ENCODE data around the gene ENDOG. TPM values are rescaled to one million over a fixed set of nuclear protein-coding genes. Genes with fewer than 3 reads are reported as not detected.
"Not testable (repeated sequence)": the region's sequence is repeated elsewhere in the genome, so short reads cannot be mapped to it uniquely, and the experiment has no call there.

Gene ENDOG
- total RNA-seq, 1 donor = 42.8 TPM

- no peak for DNase-seq (ENCODE audit: low read depth in 2 of 3, low spot score in 2 of 3)
These were observed 42.6 kb downstream of the ENDOG start for GRCh38 chr9:128860937-128861336.

GRCh38 chr9:128861501-128861900 is 43.2 kb downstream of the ENDOG start:
- DNase-seq (ENCODE audit: low read depth in 2 of 3, low spot score in 2 of 3) = no peak

GRCh38 chr9:128862401-128862851 is 44.1 kb downstream of the ENDOG start:
- DNase-seq (ENCODE audit: low read depth in 2 of 3, low spot score in 2 of 3) = no peak

- peak; percentile 79 to 89 (median 83) for DNase-seq (ENCODE audit: low read depth in 2 of 3, low spot score in 2 of 3)
These were observed 45.3 kb downstream of the ENDOG start for GRCh38 chr9:128863647-128864046.

GRCh38 chr9:128870128-128870940 is 52.0 kb downstream of the ENDOG start:
- no peak for DNase-seq (ENCODE audit: low read depth in 2 of 3, low spot score in 2 of 3)

- DNase-seq (ENCODE audit: low read depth in 2 of 3, low spot score in 2 of 3) = not testable (repeated sequence)
These were observed 52.6 kb downstream of the ENDOG start for GRCh38 chr9:128870941-128871265.

Other genes with a start within 250 kb of the ENDOG start
- gene DYNC2I2, start 161.7 kb upstream of the ENDOG start, total RNA-seq = 67.6 TPM
- gene SET, start 129.3 kb upstream of the ENDOG start, total RNA-seq = 123 TPM
- gene PKN3, start 116.0 kb upstream of the ENDOG start, total RNA-seq = 22.4 TPM
- gene ZDHHC12, start 94.4 kb upstream of the ENDOG start, total RNA-seq = 73.0 TPM
- 73.2 TPM for gene ZER1, start 46.6 kb upstream of the ENDOG start, total RNA-seq
- 21.3 TPM for gene TBC1D13, start 31.2 kb upstream of the ENDOG start, total RNA-seq
- gene SPOUT1, start 11.3 kb downstream of the ENDOG start, total RNA-seq = 63.6 TPM
- gene KYAT1, start 63.5 kb downstream of the ENDOG start, total RNA-seq = 12.1 TPM
- gene LRRC8A, start 63.6 kb downstream of the ENDOG start, total RNA-seq = 61.4 TPM
- 3.2 TPM for gene PHYHD1, start 102.5 kb downstream of the ENDOG start, total RNA-seq
- 14.0 TPM for gene DOLK, start 129.1 kb downstream of the ENDOG start, total RNA-seq
- 54.9 TPM for gene NUP188, start 129.2 kb downstream of the ENDOG start, total RNA-seq
- gene SH3GLB2, start 209.8 kb downstream of the ENDOG start, total RNA-seq = 49.0 TPM
- gene MIGA2, start 218.1 kb downstream of the ENDOG start, total RNA-seq = 49.0 TPM